Stimulated activated CD4-positive, alpha-beta T cell treated with anti-CD3 and anti-CD28 coated beads, Interleukin-1b, Interleukin-23, amount 100 ng/mL, for 24 hours (primary cell): ENCODE data around the gene OR2T4.

Source experiments
- DNase-seq, 4 experiments: peaks; one replicate each; pipeline ENCODE4 v3.0.0-alpha.2; 2020; ENCODE audit warnings: low read depth in 4 of 4, low spot score in 1 of 4

Gene OR2T4

GRCh38 chr1:248361121-248361715, at the start of gene OR2T4:
TSS of gene OR2T4 (plus strand) at chr1:248361665. CDS start at chr1:248361665, 0 bp downstream.
- no peak for DNase-seq

- no peak for DNase-seq
These were observed 44.7 kb upstream of the OR2T4 start for GRCh38 chr1:248316796-248317195.

GRCh38 chr1:248324468-248324867, 37.0 kb upstream of the OR2T4 start, which contains the start of gene OR2M7:
TSS of gene OR2M7 (minus strand) at chr1:248324568. CDS start at chr1:248324568, 0 bp downstream.
- DNase-seq, result no peak

- DNase-seq, result no peak
These were observed 18.0 kb upstream of the OR2T4 start for GRCh38 chr1:248343451-248343850.

GRCh38 chr1:248348475-248348874, 13.0 kb upstream of the OR2T4 start, which contains the start of gene OR14C36:
TSS of gene OR14C36 (plus strand) at chr1:248348775. CDS start at chr1:248348775, 0 bp downstream.
- no peak for DNase-seq

DNA sequence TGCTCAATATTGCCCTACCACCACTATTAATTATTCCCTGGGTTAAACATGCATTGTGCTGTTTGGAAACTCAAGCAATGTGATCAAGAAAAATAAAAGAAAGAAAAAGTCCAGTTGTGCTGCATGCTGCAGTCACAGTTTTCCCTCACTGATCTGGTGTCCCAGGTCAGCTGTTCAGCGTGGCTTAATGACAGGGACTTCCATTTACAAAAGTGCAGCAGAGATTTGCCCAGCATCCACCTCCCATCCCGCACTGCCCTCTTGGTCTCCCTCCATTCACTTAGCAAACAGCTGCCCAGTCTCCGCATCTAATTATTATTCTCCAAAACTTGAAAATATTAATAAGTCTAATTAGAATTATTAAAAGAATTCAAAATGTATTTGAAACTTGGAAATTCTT, 2.0 kb upstream of the OR2T4 start:
- no peak for DNase-seq

DNA sequence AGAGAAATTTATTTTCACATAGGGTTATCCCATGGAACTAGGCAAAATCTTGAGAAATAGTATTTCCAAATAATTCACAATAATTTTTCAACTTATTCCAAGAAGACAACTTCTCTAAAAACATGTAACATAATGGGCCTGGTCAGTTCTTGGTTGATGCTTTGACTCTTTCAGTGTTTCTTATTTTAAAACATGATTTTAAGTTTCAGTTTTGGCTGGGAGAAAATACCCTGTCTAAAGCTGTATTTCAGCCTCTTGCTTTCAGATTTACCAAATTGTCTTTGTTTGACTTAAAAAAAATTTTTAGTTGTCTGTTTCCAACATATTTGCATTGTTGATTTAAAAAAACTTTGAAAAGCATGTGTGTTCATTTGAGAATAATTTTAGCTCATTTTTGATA, 5.1 kb downstream of the OR2T4 start:
- DNase-seq, result no peak

GRCh38 chr1:248372394-248372793, 10.9 kb downstream of the OR2T4 start:
- no peak for DNase-seq

GRCh38 chr1:248373761-248374160, 12.3 kb downstream of the OR2T4 start:
- DNase-seq, result no peak

GRCh38 chr1:248375446-248375845, 14.0 kb downstream of the OR2T4 start, which contains the start of gene OR2T6:
TSS of gene OR2T6 (plus strand) at chr1:248375746. CDS start at chr1:248387609, 11,863 bp downstream.
- DNase-seq, result no peak

DNA sequence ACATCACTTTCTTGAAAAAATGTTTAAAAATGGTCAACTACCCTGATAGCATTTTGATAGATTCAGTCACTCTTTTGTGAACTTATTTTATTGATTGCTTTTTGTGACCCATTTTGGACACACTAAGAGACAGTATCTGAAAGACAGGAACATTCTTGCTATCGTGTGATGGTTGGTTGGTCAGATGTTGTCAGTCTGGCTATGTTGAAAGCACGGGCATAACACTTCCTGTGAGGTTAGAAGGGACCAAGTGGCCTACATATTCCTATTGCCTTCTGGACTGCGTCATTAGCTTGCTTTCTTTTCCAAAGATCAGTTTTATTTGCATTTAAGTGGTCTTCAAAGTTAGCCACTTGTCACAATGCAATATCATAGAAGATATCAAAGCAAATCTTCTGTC, 15.5 kb downstream of the OR2T4 start:
- no peak for DNase-seq

- DNase-seq, result no peak
These were observed 19.4 kb downstream of the OR2T4 start for GRCh38 chr1:248380854-248381253.

- no peak for DNase-seq
These were observed 27.0 kb downstream of the OR2T4 start for GRCh38 chr1:248388426-248388825.

GRCh38 chr1:248393050-248393449, 31.6 kb downstream of the OR2T4 start:
- no peak for DNase-seq

- DNase-seq, result no peak
These were observed 41.3 kb downstream of the OR2T4 start, which contains the start of gene OR2T1 for GRCh38 chr1:248402748-248403147. TSS of gene OR2T1 (plus strand) at chr1:248403048. CDS start at chr1:248406148, 3,100 bp downstream.

GRCh38 chr1:248404024-248404423, 42.6 kb downstream of the OR2T4 start:
- DNase-seq, result no peak

DNA sequence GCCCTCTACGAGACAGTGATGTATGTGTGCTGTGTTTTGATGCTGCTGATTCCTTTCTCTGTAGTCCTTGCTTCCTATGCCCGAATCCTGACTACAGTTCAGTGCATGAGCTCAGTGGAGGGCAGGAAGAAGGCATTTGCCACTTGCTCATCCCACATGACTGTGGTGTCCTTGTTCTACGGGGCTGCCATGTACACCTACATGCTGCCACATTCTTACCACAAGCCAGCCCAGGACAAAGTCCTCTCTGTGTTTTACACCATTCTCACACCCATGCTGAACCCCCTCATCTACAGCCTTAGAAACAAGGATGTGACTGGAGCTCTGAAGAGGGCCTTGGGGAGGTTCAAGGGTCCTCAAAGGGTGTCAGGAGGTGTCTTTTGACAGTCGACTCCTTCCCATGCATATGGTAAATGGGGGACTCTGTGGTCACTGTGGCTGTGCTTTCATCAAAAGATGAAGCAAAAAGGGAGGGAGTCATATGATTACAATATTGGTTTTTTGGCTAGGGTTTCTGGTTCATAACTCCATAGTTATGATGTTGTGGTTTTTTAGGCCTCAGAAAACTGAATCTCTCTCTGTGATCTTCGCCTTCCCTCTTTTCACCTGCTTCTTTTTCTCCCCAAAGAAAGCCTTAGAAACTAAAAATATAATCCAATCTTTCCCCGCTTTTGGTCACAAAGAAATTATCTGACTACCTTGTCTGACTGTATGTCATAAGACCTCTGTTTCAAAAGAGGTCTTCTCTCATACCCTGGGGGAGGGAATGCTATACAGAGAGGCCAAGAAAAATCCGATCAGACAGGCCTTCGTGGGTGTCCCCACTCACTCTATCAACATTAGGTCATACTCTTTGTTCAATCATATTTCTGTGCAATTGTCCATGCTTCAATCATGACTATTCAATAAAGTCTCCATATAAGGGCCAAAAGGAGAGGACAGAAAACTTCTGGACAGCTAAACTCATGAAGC, 45.5 kb downstream of the OR2T4 start:
- DNase-seq, result no peak
